ENCODE results near the gene MFSD1. TPM values are rescaled to one million over a fixed set of nuclear protein-coding genes. Genes with fewer than 3 reads are reported as not detected.

MFSD1 gene
- total and polyA plus RNA-seq, 2 donors (not counting 1 experiment from before 2014, with no cell fraction given) = 103 to 117 TPM

DNA sequence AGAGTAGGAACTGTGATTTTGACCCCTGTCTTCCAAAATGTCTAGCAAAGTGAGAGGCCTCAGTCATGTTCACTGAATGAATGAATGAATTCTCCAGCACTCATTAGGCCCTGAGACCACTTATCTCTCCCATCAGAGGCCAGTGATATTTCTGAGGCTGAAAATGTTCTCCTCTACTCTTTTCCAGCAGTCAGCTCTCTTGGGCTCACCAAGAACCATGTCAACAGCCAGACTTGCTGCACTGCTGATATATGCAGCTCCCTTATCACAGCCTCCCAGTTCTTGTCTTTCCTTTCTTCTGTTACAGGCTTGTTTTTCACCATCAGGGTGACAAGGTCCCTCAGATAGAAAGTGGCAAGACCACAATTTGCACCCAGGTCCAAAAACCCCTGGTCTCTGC, 28.7 kb upstream of the MFSD1 start:
- Histone ChIP-seq H3K27ac (ENCODE audit: insufficient read depth, low read length) (no peak overlapping the region), H3K4me2 (ENCODE audit: extremely low read depth, insufficient read depth, low read length) (no peak overlapping the region), H4K20me1 (ENCODE audit: control insufficient read depth, extremely low read depth, insufficient read depth, low read length) (no peaks in the 10 kb centered on the region), H3K4me3 (replicated peaks in 1 of 4; ENCODE audit: control extremely low read depth in 1 of 4, insufficient read depth in 1 of 4, low read depth in 3 of 4, low read length in 4 of 4) (no peak overlapping the region), H2AFZ (ENCODE audit: low read length) (no peak overlapping the region), H3K36me3 (ENCODE audit: control insufficient read depth, insufficient read depth, low read length) (no peaks in the 10 kb centered on the region), H3K9me3 (ENCODE audit: control insufficient read depth, insufficient read depth, low read depth, low read length) (no peaks in the 10 kb centered on the region), H3K79me2 (ENCODE audit: control insufficient read depth, insufficient read depth, low read length) (no peaks in the 10 kb centered on the region), H3K9ac (ENCODE audit: insufficient read depth, low read length) (no peak overlapping the region), H3K27me3 (ENCODE audit: control insufficient read depth, insufficient read depth, low read length) (no peaks in the 10 kb centered on the region), H3K4me1 (ENCODE audit: control insufficient read depth, extremely low read depth, insufficient read depth, low read length) (peaks cover 34% of the 10 kb centered on the region)
- TF ChIP-seq EZH2 (IDR thresholded peaks at IDR 0.05; ENCODE audit: low read length, missing control alignments) (no peak), CTCF (conservative IDR thresholded peaks at IDR 0.05 in 1 of 2, IDR thresholded peaks at IDR 0.05 in 1 of 2; ENCODE audit: low read depth in 1 of 2, low read length in 2 of 2) (no peak)
- DNase-seq (ENCODE audit: low read depth in 2 of 2) = no peak

DNA sequence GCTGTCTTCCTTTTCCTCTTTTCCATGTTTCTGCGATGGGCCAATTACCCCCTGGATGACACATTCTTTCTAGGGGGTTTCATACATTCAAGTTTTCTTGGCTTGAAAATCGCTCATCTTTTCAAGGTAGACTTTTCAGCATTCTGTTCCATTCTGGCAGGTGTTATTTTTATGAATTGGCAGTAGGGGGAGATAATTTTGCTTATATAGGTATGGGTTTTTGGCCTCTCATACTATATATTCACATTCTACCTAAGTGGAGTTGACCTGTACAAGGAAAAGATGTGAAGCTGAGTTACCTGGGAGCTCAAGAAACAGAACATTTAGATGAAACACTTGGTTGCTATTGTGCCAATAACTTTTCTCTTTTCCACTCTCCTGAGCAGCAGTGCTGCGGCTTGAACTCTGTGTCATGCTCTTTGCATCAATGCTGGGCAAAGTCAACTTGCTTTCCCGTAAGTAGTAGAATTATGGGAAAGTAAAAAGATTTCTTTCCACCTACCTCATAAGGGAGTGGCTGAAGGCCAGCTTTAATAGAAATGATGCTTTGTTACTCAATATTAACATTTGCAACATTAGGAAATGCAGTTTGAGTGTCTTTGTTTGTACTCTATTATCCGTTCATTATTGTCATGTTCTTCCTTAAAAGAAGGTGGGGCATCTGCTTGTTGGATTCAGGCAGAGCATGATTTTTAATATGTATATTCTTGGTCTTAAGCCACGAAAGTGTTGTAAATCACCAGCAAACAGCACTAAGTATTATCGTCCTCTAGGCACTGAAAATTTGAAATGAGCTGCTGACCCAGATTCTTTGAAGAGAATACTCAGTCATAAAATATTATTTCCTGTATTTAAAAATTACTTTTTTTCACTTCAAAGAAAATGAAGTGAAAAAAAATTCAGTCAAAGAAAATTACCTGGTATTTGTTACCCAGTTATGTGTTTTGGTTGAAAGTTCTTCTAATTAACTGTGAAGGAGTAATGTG, 27.7 kb upstream of the MFSD1 start:
- no peak overlapping the region for H3K4me2 ChIP-seq (ENCODE audit: extremely low read depth, insufficient read depth, low read length)
- peaks cover 26% of the 10 kb centered on the region for H3K4me1 ChIP-seq (ENCODE audit: control insufficient read depth, extremely low read depth, insufficient read depth, low read length)
- peak; percentile 78 to 94 for DNase-seq (ENCODE audit: low read depth in 2 of 2)
- no peak for TF ChIP-seq EZH2 (IDR thresholded peaks at IDR 0.05; ENCODE audit: low read length, missing control alignments)
- TF ChIP-seq CTCF (conservative IDR thresholded peaks at IDR 0.05 in 1 of 2, IDR thresholded peaks at IDR 0.05 in 1 of 2; ENCODE audit: low read depth in 1 of 2, low read length in 2 of 2) = no peak
- no peaks in the 10 kb centered on the region for H4K20me1 ChIP-seq (ENCODE audit: control insufficient read depth, extremely low read depth, insufficient read depth, low read length)
- peak overlapping the region; percentile 39 for H3K27ac ChIP-seq (ENCODE audit: insufficient read depth, low read length)
- H2AFZ ChIP-seq (ENCODE audit: low read length) = no peak overlapping the region
- no peak overlapping the region for H3K4me3 ChIP-seq (replicated peaks in 1 of 4; ENCODE audit: control extremely low read depth in 1 of 4, insufficient read depth in 1 of 4, low read depth in 3 of 4, low read length in 4 of 4)
- H3K9me3 ChIP-seq (ENCODE audit: control insufficient read depth, insufficient read depth, low read depth, low read length) = no peaks in the 10 kb centered on the region
- H3K9ac ChIP-seq (ENCODE audit: insufficient read depth, low read length) = no peak overlapping the region
- no peaks in the 10 kb centered on the region for H3K36me3 ChIP-seq (ENCODE audit: control insufficient read depth, insufficient read depth, low read length)
- no peaks in the 10 kb centered on the region for H3K27me3 ChIP-seq (ENCODE audit: control insufficient read depth, insufficient read depth, low read length)
- H3K79me2 ChIP-seq (ENCODE audit: control insufficient read depth, insufficient read depth, low read length) = no peaks in the 10 kb centered on the region

DNA sequence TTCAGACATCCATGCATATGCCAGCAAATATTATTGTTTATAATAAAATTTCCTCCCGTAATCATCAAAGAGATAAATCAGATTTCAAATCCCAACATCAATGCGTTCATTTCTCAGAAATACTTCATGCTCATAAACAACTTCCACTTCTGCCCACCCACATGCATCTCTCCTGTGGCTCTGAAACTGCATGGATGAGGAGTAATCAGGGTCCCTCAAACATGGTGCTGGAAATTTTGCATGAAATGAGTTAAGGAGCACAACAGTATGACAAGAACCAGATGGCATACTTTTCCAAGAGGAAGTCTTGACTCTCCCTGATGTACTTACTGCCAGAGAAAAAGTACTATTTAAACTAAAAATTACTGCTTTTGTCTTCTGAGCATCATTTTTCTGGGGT, 26.9 kb upstream of the MFSD1 start:
- H2AFZ ChIP-seq (ENCODE audit: low read length) = no peak overlapping the region
- H3K4me1 ChIP-seq (ENCODE audit: control insufficient read depth, extremely low read depth, insufficient read depth, low read length) = peaks cover 21% of the 10 kb centered on the region
- no peaks in the 10 kb centered on the region for H4K20me1 ChIP-seq (ENCODE audit: control insufficient read depth, extremely low read depth, insufficient read depth, low read length)
- no peaks in the 10 kb centered on the region for H3K36me3 ChIP-seq (ENCODE audit: control insufficient read depth, insufficient read depth, low read length)
- no peaks in the 10 kb centered on the region for H3K27me3 ChIP-seq (ENCODE audit: control insufficient read depth, insufficient read depth, low read length)
- H3K79me2 ChIP-seq (ENCODE audit: control insufficient read depth, insufficient read depth, low read length) = no peaks in the 10 kb centered on the region
- no peaks in the 10 kb centered on the region for H3K9me3 ChIP-seq (ENCODE audit: control insufficient read depth, insufficient read depth, low read depth, low read length)
- H3K27ac ChIP-seq (ENCODE audit: insufficient read depth, low read length) = peak overlapping the region; percentile 24
- no peak overlapping the region for H3K4me3 ChIP-seq (replicated peaks in 1 of 4; ENCODE audit: control extremely low read depth in 1 of 4, insufficient read depth in 1 of 4, low read depth in 3 of 4, low read length in 4 of 4)
- TF ChIP-seq EZH2 (IDR thresholded peaks at IDR 0.05; ENCODE audit: low read length, missing control alignments) (no peak), CTCF (conservative IDR thresholded peaks at IDR 0.05 in 1 of 2, IDR thresholded peaks at IDR 0.05 in 1 of 2; ENCODE audit: low read depth in 1 of 2, low read length in 2 of 2) (no peak)
- no peak overlapping the region for H3K4me2 ChIP-seq (ENCODE audit: extremely low read depth, insufficient read depth, low read length)
- H3K9ac ChIP-seq (ENCODE audit: insufficient read depth, low read length) = no peak overlapping the region
- DNase-seq (ENCODE audit: low read depth in 2 of 2) = peak in 1 of 2 donors; percentile 56
